ENCODE measurements around the gene DENND1A.
"Not testable (repeated sequence)": the region's sequence is repeated elsewhere in the genome, so short reads cannot be mapped to it uniquely, and the experiment has no call there.

Gene DENND1A

DNA sequence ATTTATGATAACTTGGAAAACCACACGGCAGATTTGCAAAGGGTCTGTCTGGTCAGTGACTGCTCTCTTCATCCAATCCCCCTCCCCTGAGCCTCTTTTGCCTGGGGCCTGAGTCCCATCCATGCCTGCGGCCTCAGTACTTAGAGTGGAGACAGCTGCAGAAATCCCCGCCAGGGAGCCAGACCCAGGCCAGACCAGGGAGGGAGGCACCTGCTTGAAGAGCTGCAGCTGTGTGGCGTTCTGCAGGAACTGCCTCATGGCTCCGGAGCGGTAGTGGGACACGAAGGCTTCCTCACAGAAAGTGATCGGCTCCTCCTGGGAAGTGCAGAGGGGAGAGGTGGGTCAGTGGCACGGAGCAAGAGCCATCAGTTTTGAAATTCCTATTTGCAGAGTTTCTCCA, 472.3 kb downstream of the DENND1A start:
- DNase-seq (ENCODE audit: low read depth) = no peak

DNA sequence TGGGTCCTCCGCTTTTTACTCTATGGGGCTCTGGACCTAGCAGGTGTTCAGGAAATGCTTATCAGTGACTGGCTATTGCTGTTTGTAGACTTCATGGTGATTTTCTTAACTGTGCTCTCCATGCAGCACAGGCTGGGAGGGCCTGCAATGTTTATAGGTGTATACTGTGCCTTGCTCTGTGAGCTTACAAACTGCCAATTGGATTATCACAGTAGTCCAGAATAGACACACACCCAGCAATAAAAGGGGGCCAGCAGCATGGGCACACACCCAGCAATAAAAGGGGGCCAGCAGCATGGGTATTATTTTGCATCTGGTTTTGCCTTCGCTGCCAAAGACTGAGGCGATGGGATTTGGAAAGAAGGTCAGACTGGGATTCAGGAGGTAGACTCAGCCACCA, 473.9 kb downstream of the DENND1A start:
- DNase-seq (ENCODE audit: low read depth) = no peak

DNA sequence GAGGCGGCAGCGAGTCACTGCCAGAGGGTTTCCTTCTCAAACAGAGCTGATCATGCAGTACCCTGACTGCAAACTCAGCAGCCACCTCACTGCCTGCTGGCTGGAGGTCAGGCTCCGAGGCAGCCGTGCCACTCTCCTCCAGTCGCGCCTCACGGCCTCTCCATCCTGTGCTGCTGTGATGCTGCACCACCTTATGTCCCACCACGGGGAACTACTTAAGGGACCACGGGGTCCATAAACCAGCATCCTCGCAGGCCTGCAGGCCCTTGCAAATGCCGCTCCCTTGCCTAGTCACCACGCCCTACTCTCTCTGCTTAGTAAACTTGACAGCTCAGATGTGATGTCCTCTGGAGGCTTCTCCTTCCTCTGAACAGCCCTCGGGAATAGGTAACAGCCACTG, 474.7 kb downstream of the DENND1A start:
- no peak for DNase-seq (ENCODE audit: low read depth)

DNA sequence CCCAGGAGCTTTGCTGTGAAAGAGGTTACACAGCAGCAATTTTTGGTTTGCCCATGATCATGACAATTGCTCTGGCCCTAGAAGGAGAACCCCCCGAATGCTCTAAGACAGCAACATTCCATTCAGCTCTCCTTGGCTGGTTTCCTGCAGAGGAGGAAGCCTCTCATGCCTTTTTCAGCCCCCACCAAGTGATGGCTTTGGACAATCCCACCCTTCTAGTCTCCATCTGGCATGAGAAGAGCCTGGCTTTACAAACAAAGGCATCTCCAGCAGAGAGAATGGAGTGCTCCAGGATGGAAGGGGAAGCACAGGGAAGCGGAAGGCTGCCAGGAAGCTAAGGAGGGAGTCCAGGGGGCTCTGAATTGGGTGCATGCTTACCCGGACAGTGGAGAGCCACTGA, 475.6 kb downstream of the DENND1A start:
- no peak for DNase-seq (ENCODE audit: low read depth)

DNA sequence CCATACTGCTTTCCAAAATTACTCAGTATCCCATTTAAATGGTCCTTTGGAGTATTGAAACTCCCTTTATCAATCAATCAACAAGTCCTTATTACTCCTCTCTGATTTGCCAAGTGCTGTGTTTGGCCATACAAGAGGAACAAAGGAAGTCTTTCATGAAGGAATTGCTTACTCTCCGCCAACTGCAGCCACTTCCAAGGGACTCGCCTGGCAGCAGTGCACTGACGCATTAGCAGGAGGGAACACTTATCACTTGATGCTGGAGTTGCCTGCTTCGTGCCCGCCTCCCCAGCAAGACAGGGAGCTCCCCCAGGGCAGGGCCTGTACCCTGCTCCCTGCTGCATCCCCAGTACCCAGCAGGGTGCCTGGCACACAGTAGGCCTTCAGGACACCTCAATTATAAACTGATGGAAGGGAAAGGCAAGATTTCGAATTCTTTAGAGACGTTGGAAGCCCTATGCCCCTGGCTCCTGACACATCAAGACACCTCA, 476.1 kb downstream of the DENND1A start:
- DNase-seq (ENCODE audit: low read depth) = no peak

DNA sequence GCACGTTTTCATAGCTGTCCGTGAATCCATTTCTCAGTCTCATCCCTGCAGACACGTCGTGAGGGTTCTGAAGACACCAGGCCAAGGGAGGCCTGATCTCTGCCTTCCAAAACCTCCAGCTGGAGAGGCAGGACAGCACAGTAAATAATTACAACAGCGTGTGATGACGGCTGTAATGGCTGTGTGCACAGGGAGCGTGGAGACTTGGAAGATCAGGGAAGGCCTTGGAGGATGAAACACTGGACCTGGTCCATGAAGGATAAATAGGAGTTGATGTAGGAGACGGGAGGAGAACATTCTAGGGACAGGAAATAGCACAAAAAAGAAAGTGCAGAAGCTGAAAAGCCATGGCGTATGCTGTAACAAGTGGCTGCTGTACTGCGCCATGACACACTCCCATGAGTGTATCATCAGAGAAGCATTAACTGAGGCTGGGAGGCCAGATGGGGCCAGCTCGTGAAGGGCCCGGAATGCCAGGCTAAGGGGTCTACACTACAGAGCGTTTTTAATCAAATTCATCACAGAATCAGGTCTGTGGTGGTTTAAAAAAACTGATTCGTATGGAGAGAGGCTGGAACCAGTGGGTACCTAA, 476.8 kb downstream of the DENND1A start:
- no peak for DNase-seq (ENCODE audit: low read depth)

DNA sequence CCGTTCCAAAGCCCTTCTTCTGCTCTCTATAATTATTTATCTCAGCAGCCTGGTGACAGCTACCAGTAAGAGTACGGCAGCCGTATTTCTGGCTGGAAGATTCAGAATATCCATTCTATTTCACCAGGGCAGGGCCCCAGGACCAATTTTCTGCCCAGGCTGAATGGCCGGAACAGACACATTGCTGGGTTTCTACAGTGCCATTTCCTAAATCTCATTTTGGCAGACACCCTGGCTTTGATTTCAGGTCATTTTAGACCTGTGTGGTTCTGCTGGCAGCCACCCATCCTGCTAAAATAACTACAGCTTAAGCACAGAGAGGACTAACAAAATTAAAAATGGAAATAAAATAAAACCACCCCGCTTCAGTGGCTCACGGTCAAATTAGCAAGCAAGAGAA, 478.9 kb downstream of the DENND1A start:
- DNase-seq (ENCODE audit: low read depth) = no peak

DNA sequence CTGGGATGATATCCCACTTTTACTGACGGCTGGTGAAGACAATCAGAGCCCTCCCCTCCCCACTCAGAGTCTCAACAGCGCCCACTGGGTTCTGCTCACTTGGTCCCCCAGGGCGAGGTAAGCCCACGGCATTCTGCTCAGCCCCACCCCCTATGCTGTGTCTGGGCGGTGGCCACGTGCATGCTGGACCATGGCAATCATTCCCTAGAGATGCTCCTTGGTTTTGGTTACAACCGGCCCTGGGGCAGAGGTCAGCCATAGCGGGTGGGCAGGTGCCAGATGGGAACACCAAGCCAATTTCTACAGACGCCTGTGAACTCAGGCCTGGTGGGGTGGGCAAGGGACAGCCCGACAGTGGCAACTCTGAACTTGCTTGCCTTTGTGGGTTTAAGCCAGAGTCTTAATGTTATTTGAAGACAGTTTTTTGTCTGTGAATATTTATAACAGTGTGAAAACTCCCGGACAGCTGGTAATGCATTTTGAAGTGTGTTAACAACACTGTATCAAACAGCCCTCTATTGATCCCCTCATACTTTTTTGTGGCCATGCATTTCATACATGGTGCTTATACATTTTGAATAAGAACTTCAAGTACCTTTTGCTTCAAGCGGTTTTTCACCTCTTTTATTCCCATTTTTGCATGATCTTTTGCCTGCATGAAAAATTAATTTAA, 479.7 kb downstream of the DENND1A start:
- DNase-seq (ENCODE audit: low read depth) = no peak

DNA sequence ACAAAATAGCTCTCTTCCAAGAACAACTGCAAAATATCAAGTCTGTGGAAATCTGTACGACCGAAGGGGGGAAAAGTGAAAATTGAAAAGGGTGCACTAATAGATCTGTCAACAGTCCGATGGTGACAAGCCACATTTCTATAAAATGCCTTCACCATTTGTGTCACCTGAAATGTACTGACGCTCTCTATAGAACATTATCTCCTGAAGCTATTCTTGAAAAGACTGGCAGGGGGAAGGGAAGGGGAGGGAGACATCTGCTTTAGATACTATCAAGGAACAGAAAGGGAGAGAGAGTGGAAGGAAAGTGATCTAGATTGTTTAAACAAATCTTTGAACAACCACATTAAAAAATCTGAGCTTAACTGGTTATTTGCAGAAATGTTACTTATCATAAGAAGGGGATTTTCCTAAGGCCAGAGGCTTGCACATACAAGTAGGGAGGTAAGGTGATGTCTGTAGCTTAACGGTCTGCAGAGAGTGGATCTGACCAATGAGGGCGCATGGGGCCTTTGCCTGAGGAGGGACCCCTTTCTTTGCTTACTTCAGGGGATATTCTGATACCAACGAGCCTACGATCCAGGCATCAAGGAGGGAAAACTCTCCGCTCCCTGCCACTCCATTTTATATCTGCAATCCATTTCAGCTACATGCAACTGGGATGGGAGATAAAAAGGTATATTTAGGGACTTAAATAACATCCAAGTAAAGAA, 481.8 kb downstream of the DENND1A start:
- DNase-seq (ENCODE audit: low read depth) = no peak

DNA sequence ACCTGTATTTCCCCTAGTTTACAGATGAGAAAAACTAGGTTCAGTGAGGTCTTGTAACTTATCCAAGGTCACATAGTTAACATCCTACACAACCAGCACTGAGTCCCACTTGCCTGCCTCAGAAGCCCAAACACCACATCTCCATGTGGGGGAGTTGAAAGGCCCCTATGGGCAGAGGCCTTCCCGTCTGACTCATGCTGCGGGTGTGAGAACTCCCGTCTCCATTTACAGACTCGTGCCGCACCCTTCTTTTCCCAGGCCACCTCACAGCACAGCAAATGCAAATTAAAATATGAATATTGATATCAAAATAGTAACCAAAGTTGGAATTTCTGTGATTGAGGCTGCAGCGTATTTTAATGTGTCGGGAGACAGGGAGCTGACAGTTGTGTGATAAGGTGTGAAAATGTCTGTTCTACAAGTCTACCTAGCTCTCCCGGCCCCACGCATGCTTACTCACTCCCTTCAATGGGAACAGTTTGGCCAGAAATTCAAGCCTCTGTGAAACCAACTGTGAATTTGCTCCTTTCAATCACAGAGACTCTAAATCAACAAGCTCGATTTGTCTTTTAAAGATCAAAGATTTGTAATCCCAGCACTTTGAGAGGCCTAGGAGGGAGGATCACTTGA, 483.8 kb downstream of the DENND1A start:
- DNase-seq (ENCODE audit: low read depth) = no peak

DNA sequence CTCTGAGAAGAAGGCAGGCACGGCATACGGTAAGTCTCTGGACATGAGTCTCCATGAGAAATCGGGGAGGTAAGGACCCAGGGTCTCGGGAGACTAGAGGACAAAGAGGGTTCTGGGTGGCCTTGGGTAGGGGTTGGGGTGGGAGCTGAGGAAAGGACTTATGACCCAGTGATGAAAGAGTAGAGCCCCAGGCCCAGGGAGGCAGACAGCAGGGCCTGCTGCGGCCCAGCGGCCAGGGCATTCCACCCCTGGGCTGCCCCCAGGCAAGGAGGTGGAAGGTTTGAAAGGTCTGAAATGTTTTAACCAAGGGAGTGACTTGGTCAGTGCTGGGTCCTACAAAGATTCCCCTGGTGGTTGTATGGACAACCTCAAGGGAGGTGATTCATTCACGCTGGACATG, 484.8 kb downstream of the DENND1A start:
- DNase-seq (ENCODE audit: low read depth) = no peak

DNA sequence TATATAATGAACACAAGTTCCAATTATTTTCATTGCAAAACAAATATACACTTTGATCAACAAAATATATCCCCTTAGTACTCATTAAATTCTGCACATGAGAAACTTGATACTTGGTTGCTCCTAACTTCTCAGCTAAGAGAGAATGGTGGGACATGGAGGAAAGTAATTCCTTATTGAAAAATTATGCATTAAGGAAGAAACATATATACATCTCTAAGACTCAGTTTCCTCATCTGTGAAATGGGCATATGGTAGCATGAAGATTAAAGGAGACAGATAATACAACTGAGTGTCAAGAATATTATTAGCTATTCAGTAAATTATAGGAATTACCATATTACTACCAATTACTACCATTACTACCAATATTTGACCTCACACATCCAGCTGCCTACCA, 488.2 kb downstream of the DENND1A start:
- DNase-seq (ENCODE audit: low read depth) = no peak

DNA sequence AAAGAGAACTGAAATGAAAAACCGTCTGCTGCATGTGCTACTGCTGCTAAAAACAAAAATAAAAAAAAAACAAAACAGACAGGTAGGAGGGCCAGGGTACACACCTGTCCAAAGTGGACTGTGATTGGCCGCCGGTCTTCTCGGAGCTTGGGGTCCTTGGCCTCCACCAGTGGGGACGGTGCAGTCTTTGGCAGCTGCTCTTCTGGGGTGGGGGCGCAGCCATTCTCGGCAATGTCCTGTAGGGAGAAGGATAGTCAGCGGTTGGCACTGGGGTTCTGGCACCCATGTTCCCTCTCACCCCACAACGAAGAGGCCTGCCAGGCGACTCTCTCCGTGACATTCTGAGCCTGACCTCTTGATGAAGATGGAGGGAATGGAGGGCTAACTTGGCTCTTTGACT, 489.7 kb downstream of the DENND1A start:
- DNase-seq (ENCODE audit: low read depth) = no peak

DNA sequence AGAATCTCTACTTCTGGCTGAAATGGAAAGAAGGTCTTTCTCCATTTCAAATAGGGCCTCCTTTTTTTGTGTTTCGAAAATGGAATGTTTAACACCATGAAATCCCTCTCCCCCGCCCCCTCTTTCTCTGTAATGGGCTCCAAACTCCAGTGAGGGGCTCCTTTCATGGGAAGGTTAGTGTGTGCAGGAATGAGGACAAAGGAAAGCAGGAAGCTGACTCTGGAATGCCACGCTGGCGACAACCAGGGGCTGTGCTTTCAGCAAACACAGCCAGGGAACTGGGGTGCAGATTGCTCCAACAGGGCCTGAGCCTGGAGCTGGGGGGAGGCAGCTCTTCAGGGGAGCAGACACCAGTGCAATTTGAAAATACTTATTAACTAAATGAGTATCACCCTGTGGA, 491.1 kb downstream of the DENND1A start:
- no peak for DNase-seq (ENCODE audit: low read depth)

DNA sequence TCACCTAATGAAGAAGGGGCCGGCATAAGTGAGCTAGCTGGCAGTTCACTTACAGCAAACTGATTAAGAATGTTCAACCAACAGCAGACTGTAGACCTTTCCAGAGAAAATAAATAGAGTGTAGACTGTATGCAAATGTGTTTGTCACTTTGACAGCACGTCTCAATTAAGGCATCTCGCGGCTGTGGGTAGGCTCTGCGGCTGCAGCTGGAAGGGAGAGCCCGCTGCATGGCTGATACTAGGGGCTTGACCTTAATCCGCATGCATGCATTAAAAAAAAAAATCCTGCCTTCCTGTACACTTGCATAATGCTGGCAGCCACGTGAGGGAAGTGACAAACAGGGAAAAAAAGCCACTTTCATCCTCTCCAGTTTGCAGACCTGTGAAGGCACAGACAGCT, 491.6 kb downstream of the DENND1A start:
- no peak for DNase-seq (ENCODE audit: low read depth)

DNA sequence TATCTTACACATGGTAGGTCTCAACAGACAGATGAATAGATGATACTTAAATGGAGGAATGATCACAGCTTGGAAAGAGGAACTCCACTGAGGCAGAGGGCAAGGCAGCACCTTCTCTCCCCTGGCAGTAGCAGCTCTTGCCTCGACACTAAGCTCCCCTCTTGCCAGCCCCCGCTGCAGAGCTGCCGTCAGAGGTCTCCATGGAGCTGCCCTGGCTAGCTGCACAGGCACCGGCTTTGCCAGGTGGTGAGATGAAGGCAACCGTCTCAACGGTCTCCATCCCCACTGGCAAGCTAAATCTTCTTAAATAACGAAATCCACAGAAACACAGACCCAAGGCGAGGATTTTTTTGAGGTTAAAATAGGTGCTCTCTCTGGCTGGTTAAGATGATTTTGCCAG, 492.7 kb downstream of the DENND1A start:
- no peak for DNase-seq (ENCODE audit: low read depth)

DNA sequence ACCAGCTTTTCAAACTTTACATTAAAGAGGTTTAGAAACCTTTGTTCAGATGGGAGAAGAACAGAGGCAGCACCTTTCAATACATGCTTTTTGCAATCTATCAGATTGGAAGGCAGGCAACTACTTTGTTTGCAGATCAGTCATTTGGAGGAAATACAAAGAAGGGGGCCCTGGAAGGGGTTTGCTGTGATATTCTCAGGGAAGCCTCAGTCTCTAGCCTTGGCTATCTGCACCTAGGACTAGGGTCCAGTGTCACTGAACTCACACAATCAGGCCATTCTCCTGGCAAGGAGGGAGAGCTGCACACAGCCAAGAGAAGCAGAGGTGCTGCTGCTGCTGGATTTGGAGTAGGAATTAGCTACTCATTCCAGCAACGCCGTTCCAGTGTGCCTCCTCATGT, 494.5 kb downstream of the DENND1A start:
- DNase-seq (ENCODE audit: low read depth) = no peak

DNA sequence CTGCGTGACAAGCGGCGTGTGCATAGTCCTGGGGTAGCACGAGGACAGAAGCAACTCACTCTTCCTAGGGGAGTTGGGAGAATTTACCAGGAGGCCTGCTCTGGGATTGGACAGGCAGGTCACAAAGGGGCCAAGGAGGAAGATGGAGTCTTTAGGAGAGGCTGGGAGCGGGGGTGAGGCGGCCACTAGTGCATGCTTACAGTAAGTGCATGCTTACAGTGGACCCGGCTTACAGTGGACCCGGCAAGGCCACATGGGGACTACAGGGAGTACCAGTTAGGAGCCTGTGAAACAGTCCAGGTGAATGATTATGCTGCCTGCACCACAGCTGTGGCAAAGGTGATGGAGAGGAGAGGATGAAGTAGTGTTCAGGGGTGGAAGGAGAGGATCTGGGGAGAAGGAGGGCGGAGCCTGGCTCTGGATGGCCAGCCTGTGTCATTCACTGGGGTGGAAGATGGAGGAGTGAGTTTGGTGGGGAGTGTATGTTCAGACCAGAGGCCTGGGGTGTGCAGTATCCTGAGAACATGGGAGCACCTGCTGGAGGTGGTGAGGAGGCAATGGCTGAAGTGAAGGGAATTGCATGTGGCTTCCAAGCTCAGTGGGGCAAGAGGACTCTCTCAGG, 495.2 kb downstream of the DENND1A start:
- no peak for DNase-seq (ENCODE audit: low read depth)

DNA sequence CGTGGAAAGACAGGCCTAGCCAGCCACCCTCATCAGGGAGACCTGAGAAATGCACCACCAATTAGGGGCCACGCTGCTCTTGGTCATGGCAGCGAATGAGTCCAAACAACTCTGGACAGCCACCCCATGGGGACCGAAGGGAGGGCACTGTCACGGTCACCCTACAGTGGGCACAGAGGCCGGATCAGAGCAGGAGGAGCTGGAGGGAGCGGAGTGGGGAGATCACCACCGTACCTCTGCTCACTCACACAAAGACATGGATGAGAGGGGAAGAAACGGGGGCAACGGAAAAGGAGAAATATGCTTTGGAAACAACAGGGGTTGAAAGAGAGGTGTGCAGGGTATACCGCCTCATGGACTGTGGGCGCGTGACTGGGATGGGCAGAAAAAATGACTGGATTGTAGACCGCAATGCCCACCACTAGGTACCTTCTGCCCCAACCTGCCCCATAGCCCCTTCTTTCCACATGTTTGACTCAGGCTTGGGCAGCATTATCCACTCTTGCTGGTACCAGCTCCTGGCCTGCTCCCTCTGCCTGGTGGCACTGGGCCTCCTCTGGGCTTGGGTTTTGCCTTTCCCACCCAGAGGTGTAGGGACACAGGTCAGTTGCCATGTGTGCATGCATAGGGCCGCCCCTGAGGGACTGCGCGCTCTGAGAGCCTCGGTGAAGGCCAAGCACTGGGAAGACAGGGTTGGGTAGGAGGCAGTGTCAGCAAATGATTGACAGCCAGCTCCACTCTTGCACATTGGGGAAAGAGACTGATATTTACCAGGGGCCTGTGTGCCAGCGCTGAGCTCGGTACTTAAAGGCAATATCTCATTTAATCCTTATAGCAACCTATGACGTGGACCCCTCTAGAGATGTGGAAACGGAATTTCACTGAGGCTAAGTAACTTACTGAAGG, 497.3 kb downstream of the DENND1A start:
- no peak for DNase-seq (ENCODE audit: low read depth)

DNA sequence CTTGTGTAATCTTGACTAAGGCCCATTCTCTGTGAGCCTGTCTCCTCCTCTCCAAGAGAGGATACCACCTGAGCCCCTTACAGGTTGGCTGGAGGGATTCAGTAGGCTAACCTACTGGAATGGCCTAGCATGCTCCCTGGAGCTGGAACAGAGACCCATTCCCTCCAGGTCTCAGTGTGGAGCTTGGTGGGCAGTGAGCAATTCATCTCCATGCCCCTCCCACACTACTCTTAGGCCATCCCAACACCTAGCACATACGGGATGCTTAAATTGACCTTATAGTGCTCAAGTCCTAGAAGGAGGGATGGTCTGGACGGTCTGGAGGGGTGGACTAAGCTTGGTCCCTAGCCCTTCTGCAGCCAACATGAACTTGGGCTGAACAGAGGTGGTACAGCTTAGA, 498.3 kb downstream of the DENND1A start:
- DNase-seq (ENCODE audit: low read depth) = no peak

DNA sequence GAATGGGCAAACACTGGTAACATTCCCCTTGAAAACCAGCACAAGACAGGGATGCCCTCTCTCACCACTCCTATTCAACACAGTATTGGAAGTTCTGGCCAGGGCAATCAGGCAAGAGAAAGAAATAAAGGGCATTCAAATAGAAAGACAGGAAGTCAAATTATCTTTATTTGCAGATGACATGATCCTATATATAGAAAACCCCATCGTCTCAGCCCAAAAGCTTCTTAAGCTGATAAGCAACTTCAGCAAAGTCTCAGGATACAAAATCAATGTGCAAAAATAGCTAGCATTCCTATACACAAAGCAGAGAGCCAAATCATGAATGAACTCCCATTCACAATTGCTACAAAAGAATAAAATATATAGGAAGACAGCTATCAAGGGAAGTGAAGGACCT, 501.5 kb downstream of the DENND1A start:
- not testable (repeated sequence) for DNase-seq (ENCODE audit: low read depth)

DNA sequence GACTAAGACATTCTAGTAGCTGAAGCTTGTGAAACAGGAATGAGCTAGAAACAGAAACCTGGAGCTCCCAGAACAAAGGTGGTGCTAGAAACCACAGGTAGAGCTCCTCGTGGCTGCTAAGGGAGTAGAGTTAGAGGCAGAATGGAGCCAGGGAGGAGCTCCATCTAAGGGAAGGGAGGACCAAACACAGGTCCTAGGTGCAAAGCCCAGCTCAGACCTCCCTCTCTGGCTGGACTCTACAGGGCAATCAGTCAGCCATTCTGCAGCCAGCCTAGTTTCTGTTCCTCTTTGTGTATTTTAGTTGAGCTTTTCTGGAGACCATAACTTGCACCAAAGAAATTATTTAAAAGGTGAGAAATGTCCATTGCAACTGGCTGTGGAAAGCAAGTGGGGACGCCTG, 503.5 kb downstream of the DENND1A start:
- DNase-seq (ENCODE audit: low read depth) = no peak
